Lower leg skin (tissue), 3 donors: ENCODE data around the gene SULT2B1.

Experiments
- CTCF ChIP-seq, 3 donors: fragments of 450-650 bp; IDR thresholded peaks; one replicate each; pipeline ENCODE4 v1.5.1; 2016; ENCODE audit warnings: antibody characterized with exemption in 3 of 3, mild to moderate bottlenecking in 3 of 3, moderate library complexity in 2 of 3
- POLR2A ChIP-seq, 2 donors: fragments of 450-650 bp; IDR thresholded peaks; one replicate each; pipeline ENCODE4 v1.6.1; 2016 to 2017; ENCODE audit warnings: antibody characterized with exemption in 2 of 2, mild to moderate bottlenecking in 1 of 2, moderate library complexity in 1 of 2

- no peak for TF ChIP-seq CTCF (IDR thresholded peaks at IDR 0.05)
- no peak for TF ChIP-seq POLR2A (IDR thresholded peaks at IDR 0.05)
These were observed 38.5 kb upstream of the SULT2B1 start for GRCh38 chr19:48513289-48514122.
